ENCODE data around the gene RFK. TPM values are rescaled to one million over a fixed set of nuclear protein-coding genes. Genes with fewer than 3 reads are reported as not detected.
A peak's percentile ranks its signal among the peaks of the same experiment; 100 is the strongest.

Gene RFK
- polyA plus RNA-seq (94.6 and 131 TPM in 2 replicates), polyA minus RNA-seq (90.1 and 98.2 TPM in 2 replicates)

GRCh38 chr9:76394195-76394959 is at the start of gene RFK:
RFK (minus strand) TSS chr9:76394426; CDS start chr9:76394171, 255 bp downstream.
- H3K27me3 ChIP-seq (ENCODE audit: insufficient read depth, low read depth, low read length) = no peaks in the 10 kb centered on the region
- H3K4me2 ChIP-seq (ENCODE audit: low read length) = peak within 1 kb of the TSS; percentile 85
- peak within 1 kb of the TSS; percentile 91 for H3K27ac ChIP-seq (ENCODE audit: low read length)
- H3K36me3 ChIP-seq (ENCODE audit: insufficient read depth, low read length) = no peaks in the 10 kb centered on the region
- peak within 1 kb of the TSS; percentile 100 for H3K4me3 ChIP-seq (ENCODE audit: low read length)
- no peaks in the 10 kb centered on the region for H4K20me1 ChIP-seq (ENCODE audit: insufficient read depth)
- H3F3A ChIP-seq (ENCODE audit: insufficient read depth, low read length, poor library complexity, severe bottlenecking) = peaks cover 17% of the 10 kb centered on the region
- TF ChIP-seq SMC3 (conservative IDR thresholded peaks at IDR 0.05; ENCODE audit: poor library complexity) (peak; percentile 66), RAD21 (conservative IDR thresholded peaks at IDR 0.05) (peak; percentile 61), EP300 (conservative IDR thresholded peaks at IDR 0.05; ENCODE audit: poor library complexity, severe bottlenecking) (peak; percentile 21), TAF1 (IDR thresholded peaks at IDR 0.05; ENCODE audit: low read depth) (no peak), EZH2 (IDR thresholded peaks at IDR 0.05; ENCODE audit: borderline replicate concordance, insufficient read depth, low read length, poor library complexity, severe bottlenecking) (no peak), MXI1 (conservative IDR thresholded peaks at IDR 0.05; ENCODE audit: poor library complexity, severe bottlenecking) (peak; percentile 65), CTCF (IDR thresholded peaks at IDR 0.05; ENCODE audit: poor library complexity, severe bottlenecking) (peak; percentile 68), POLR2AphosphoS5 (IDR thresholded peaks at IDR 0.05) (peak; percentile 70)
- TF ChIP-seq, protein P1, sequence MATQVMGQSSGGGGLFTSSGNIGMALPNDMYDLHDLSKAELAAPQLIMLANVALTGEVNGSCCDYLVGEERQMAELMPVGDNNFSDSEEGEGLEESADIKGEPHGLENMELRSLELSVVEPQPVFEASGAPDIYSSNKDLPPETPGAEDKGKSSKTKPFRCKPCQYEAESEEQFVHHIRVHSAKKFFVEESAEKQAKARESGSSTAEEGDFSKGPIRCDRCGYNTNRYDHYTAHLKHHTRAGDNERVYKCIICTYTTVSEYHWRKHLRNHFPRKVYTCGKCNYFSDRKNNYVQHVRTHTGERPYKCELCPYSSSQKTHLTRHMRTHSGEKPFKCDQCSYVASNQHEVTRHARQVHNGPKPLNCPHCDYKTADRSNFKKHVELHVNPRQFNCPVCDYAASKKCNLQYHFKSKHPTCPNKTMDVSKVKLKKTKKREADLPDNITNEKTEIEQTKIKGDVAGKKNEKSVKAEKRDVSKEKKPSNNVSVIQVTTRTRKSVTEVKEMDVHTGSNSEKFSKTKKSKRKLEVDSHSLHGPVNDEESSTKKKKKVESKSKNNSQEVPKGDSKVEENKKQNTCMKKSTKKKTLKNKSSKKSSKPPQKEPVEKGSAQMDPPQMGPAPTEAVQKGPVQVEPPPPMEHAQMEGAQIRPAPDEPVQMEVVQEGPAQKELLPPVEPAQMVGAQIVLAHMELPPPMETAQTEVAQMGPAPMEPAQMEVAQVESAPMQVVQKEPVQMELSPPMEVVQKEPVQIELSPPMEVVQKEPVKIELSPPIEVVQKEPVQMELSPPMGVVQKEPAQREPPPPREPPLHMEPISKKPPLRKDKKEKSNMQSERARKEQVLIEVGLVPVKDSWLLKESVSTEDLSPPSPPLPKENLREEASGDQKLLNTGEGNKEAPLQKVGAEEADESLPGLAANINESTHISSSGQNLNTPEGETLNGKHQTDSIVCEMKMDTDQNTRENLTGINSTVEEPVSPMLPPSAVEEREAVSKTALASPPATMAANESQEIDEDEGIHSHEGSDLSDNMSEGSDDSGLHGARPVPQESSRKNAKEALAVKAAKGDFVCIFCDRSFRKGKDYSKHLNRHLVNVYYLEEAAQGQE (IDR thresholded peaks at IDR 0.05; ENCODE audit: borderline replicate concordance) = no peak
- no peaks in the 10 kb centered on the region for H3K9me2 ChIP-seq (ENCODE audit: insufficient read depth, low read length)
- no peaks in the 10 kb centered on the region for H3K9me3 ChIP-seq (ENCODE audit: low read length)
- peaks cover 14% of the 10 kb centered on the region for H3K79me2 ChIP-seq (replicated peaks; ENCODE audit: insufficient read depth, low read length)
- peak within 1 kb of the TSS; percentile 88 for H3K9ac ChIP-seq (ENCODE audit: low read length)
- H2AFZ ChIP-seq (ENCODE audit: low read depth, low read length) = peak within 1 kb of the TSS; percentile 94

- Histone ChIP-seq H3K9me3 (ENCODE audit: low read length) (no peaks in the 10 kb centered on the region), H3K36me3 (ENCODE audit: insufficient read depth, low read length) (no peaks in the 10 kb centered on the region), H3K27ac (ENCODE audit: low read length) (no peak overlapping the region), H2AFZ (ENCODE audit: low read depth, low read length) (no peak overlapping the region), H3K9ac (ENCODE audit: low read length) (no peak overlapping the region), H3K4me3 (ENCODE audit: low read length) (no peak overlapping the region), H3K27me3 (ENCODE audit: insufficient read depth, low read depth, low read length) (no peaks in the 10 kb centered on the region), H3K79me2 (replicated peaks; ENCODE audit: insufficient read depth, low read length) (no peaks in the 10 kb centered on the region), H3K9me2 (ENCODE audit: insufficient read depth, low read length) (no peaks in the 10 kb centered on the region), H4K20me1 (ENCODE audit: insufficient read depth) (no peaks in the 10 kb centered on the region), H3F3A (ENCODE audit: insufficient read depth, low read length, poor library complexity, severe bottlenecking) (no peaks in the 10 kb centered on the region), H3K4me2 (ENCODE audit: low read length) (no peak overlapping the region)
- TF ChIP-seq SMC3 (conservative IDR thresholded peaks at IDR 0.05; ENCODE audit: poor library complexity) = no peak
- TF ChIP-seq TAF1 (IDR thresholded peaks at IDR 0.05; ENCODE audit: low read depth) = no peak
- TF ChIP-seq, protein P1 (IDR thresholded peaks at IDR 0.05; ENCODE audit: borderline replicate concordance) = no peak
- TF ChIP-seq CTCF (IDR thresholded peaks at IDR 0.05; ENCODE audit: poor library complexity, severe bottlenecking) = no peak
- no peak for TF ChIP-seq RAD21 (conservative IDR thresholded peaks at IDR 0.05)
- no peak for TF ChIP-seq POLR2AphosphoS5 (IDR thresholded peaks at IDR 0.05)
- no peak for TF ChIP-seq EP300 (conservative IDR thresholded peaks at IDR 0.05; ENCODE audit: poor library complexity, severe bottlenecking)
- no peak for TF ChIP-seq MXI1 (conservative IDR thresholded peaks at IDR 0.05; ENCODE audit: poor library complexity, severe bottlenecking)
- TF ChIP-seq EZH2 (IDR thresholded peaks at IDR 0.05; ENCODE audit: borderline replicate concordance, insufficient read depth, low read length, poor library complexity, severe bottlenecking) = no peak
These were observed 49.7 kb upstream of the RFK start for GRCh38 chr9:76443887-76444286.
